Right cardiac atrium (tissue), 5 donors: ENCODE measurements around the gene CLIC3. TPM values are rescaled to one million over a fixed set of nuclear protein-coding genes. Genes with fewer than 3 reads are reported as not detected.
A peak's percentile ranks its signal among the peaks of the same experiment; 100 is the strongest.
"Not testable (repeated sequence)": the region's sequence is repeated elsewhere in the genome, so short reads cannot be mapped to it uniquely, and the experiment has no call there.

ENCODE experiments used
- ATAC-seq, 2 donors: fragments of 200-7000 bp; cut with Tn5 transposase; one replicate each; pipeline versions ENCODE4 v1.8.0 to v1.9.1; 2020; ENCODE audit warnings: moderate library complexity in 2 of 2, mild to moderate bottlenecking in 1 of 2
- DNase-seq, 3 donors: peaks; one replicate each; pipeline ENCODE4 v3.0.0-alpha.2; 2020
- H3K27ac ChIP-seq: one replicate; pipeline ENCODE4 v1.5.1; 2013; ENCODE audit warnings: mild to moderate bottlenecking, low read length, control low read depth, moderate library complexity
- H3K27me3 ChIP-seq: one replicate; pipeline ENCODE4 v1.6.1; 2013; ENCODE audit not compliant: control insufficient read depth, insufficient read depth
- H3K4me1 ChIP-seq: one replicate; pipeline ENCODE4 v1.6.1; 2013; ENCODE audit warnings: low read length; ENCODE audit not compliant: control insufficient read depth, insufficient read depth
- H3K4me3 ChIP-seq: one replicate; pipeline ENCODE4 v1.5.1; 2013; ENCODE audit warnings: low read length, control low read depth
- H3K9me3 ChIP-seq: one replicate; pipeline ENCODE4 v1.6.1; 2013; ENCODE audit warnings: low read length; ENCODE audit not compliant: control insufficient read depth
- WGBS: extraction: QIAGEN DNeasy Blood & Tissue Kit; methylation state at CpG from one replicate; pipeline ENCODE4 v1.1.7; 2013; 5-methylcytosine and 5-hydroxymethylcytosine counted together
- intact Hi-C, 4 donors: fragments of 100-400 bp; cut with DNase I; formaldehyde crosslinking; loops; one replicate each; pipeline versions ENCODE4 v1.11.0 to v1.14.0; 2022 to 2023
- polyA plus RNA-seq: library from polyadenylated mRNA; stranded (reverse); fragments of 200-250 nt; gene quantifications from one replicate; pipeline ENCODE4 v1.2.3, GENCODE V29; 2013
- total RNA-seq, 4 donors: library from RNA; stranded (reverse); fragmentation: NEBNext Ultra II Directional; extraction: Animal tissue kit (Norgen Biotek cat#: 25700); gene quantifications; one replicate each; pipeline ENCODE4 v1.2.1, GENCODE V29; 2021
- donor health status: healthy with polysubstance abuse.
- donor health status: DM: no; HTN: yes; CAD: no.
- donor health status: DM: no; HTN: no; CAD: no.
- donor health status: DM: no; HTN: yes; CAD: no; lungs with severe emphysema.
- donor health status: DM: yes; HTN: yes; CAD: no.

The CLIC3 gene
- total and polyA plus RNA-seq, 5 donors = 2.8 to 6.2 (median 4.9) TPM

DNA sequence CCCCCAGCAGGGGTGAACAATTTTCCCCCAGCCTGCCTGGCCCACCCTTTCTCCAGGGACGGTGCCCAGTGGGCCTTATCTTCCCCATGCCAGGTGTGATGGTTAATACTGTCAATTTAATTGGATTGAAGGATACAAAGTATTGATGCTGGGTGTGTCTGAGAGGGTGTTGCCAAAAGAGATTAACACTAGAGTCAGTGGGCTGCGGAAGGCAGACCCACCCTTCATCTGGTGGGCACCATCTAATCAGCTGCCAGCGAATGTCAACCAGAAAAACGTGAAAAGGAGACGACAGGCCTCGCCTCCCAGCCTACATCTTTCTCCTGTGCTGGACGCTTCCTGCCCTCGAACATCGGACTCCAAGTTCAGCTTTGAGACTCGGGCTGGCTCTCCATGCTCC is 41.1 kb upstream of the CLIC3 start:
- DNase-seq (no peak), ATAC-seq (no peak)
- Histone ChIP-seq H3K27ac (no peak overlapping the region), H3K27me3 (no peaks in the 10 kb centered on the region), H3K4me1 (no peaks in the 10 kb centered on the region), H3K4me3 (no peak overlapping the region), H3K9me3 (no peaks in the 10 kb centered on the region)
- WGBS = 86% methylated on average over 10 of the region's 10 CpGs
- intact Hi-C loops = loop anchor here in 3 of 4 donors (5.0 to 10.0 kb wide), 3 partner anchors 90 to 250 kb away; partner anchors contain the start of genes C8G (in 2 of the 3) and FBXW5 (in 1 of the 3)

DNA sequence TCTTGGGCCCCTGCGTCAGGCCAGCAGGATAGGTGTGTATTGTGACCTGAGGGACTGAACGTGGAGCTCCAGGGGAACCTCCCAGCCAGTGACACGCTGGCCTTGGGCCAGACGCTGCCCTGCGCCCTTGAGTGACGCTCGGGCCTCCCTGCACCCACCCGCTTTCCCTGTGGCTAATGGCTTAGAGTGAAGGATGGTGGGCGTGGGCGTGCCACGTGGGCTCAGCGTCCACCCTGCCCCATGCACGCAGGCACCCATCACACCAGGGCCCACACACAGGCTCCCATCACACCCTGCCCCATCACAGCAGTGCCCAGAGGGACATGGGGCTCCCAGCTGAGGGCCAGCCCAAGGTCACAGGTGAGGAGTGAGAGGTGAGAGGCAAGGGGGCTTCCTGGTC is 40.7 kb upstream of the CLIC3 start:
- WGBS = 74% methylated on average over 13 of the region's 13 CpGs
- intact Hi-C loops = loop anchor here in 3 of 4 donors (5.0 to 10.0 kb wide), 3 partner anchors 90 to 250 kb away; partner anchors contain the start of genes C8G (in 2 of the 3) and FBXW5 (in 1 of the 3)

DNA sequence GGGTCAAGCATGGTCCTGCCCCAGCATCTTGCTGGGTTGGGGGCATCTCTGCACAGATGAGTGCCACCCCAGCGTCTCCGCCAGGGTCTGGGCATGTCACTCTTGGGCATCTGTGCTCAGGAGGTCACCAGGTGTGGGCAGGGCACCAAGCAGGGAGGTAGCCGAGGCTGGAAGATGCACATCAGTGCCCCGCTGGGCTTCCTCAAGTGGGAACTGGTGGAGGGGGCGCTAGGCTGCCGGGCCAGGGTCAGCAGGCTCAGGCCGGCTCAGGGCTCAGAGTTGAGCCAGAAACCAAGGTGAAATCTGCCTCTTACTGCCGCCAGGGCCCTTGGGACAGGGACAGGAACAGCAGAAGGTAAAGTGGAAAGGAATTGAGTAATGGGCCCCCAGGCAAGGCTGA is 39.6 kb upstream of the CLIC3 start:
- 77% methylated on average over 8 of the region's 8 CpGs for WGBS
- intact Hi-C loops = loop anchor here (2.0 to 10.0 kb wide), 4 partner anchors 89 to 249 kb away; partner anchors contain the start of genes C8G (in 2 of the 4) and FBXW5 (in 1 of the 4)
- Histone ChIP-seq H3K27ac (no peak overlapping the region), H3K27me3 (no peaks in the 10 kb centered on the region), H3K9me3 (no peaks in the 10 kb centered on the region), H3K4me3 (no peak overlapping the region), H3K4me1 (no peaks in the 10 kb centered on the region)
- ATAC-seq (peak in 1 of 2 donors; percentile 1), DNase-seq (no peak)

More for the DNA sequence above, 40.7 kb upstream of the CLIC3 start:
- H3K4me3 ChIP-seq = no peak overlapping the region
- no peak for ATAC-seq
- no peaks in the 10 kb centered on the region for H3K27me3 ChIP-seq
- no peaks in the 10 kb centered on the region for H3K4me1 ChIP-seq
- DNase-seq = peak in 1 of 3 donors; percentile 52
- H3K27ac ChIP-seq = no peak overlapping the region
- H3K9me3 ChIP-seq = no peaks in the 10 kb centered on the region

DNA sequence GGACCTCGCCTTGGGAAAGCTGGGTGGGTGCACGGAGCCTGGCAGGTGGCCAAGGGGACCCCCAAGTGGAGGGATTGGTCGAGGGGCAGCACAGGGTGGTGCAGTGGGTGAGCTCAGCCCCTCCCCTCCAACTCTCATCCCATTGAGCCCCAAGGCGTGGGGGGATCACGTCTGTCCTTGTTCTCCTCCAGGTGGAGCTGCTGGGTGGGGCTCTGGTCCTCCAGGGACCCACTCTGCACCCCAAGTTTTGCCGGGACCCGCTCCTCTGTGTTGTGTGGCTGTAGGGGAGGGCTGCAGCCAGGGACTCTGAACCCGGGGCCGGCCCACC is 39.1 kb upstream of the CLIC3 start:
- H3K27ac ChIP-seq = no peak overlapping the region
- peak in 1 of 2 donors; percentile 2 for ATAC-seq
- H3K9me3 ChIP-seq = no peaks in the 10 kb centered on the region
- no peaks in the 10 kb centered on the region for H3K27me3 ChIP-seq
- intact Hi-C loops = loop anchor here (2.0 to 10.0 kb wide), 4 partner anchors 88 to 249 kb away; partner anchors contain the start of genes C8G (in 2 of the 4) and FBXW5 (in 1 of the 4)
- H3K4me3 ChIP-seq = no peak overlapping the region
- no peak for DNase-seq
- 23% methylated on average over 9 of the region's 9 CpGs for WGBS
- H3K4me1 ChIP-seq = no peaks in the 10 kb centered on the region

DNA sequence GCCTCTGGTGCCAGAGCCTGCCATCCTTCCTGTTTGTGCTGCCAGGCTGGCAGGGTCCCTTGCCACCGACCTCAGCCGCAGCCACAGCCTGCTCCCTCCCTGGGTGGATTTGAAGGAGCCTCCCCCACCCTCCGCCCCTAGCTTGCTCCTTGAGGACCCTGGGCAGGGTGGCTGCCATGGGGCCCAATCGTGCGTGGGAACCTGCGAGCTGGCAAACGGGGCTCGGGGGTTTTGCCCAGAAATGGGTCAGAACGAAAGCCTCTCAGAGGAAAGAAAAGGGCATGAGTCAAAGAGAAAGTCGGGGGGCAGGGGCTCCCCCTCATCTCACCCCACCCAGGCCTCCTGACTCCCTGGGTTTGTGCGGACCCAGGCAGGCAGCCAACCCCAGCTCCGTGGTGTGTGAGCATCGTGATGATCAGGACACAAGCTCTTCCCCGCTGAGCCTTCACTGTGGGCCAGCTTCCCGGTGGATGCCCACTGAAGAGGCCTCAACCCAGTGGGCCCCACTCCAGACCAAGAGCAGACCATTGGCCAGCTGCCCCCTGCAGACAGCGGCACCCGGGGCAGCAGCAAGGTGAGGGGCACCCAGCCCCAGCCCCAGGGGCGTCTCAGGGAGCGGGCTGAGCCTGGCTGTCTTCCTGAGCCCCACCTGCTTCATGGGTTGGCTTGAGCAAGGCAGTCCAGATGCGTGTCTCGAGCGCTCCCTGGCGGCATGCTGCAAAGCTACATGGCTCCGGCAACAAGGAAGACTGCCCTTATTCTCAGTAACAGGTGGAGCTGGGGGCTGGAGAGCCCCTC is 38.5 kb upstream of the CLIC3 start:
- DNase-seq (peak; percentile 77 to 93 (median 90)), ATAC-seq (peak; percentile 63 to 76)
- H3K27ac ChIP-seq = no peak overlapping the region
- H3K4me3 ChIP-seq = no peak overlapping the region
- WGBS = 21% methylated on average over 24 of the region's 24 CpGs
- H3K27me3 ChIP-seq = no peaks in the 10 kb centered on the region
- intact Hi-C loops = loop anchor here (2.0 to 10.0 kb wide), 4 partner anchors 88 to 248 kb away; partner anchors contain the start of genes C8G (in 2 of the 4) and FBXW5 (in 1 of the 4)
- H3K4me1 ChIP-seq = no peaks in the 10 kb centered on the region
- no peaks in the 10 kb centered on the region for H3K9me3 ChIP-seq

DNA sequence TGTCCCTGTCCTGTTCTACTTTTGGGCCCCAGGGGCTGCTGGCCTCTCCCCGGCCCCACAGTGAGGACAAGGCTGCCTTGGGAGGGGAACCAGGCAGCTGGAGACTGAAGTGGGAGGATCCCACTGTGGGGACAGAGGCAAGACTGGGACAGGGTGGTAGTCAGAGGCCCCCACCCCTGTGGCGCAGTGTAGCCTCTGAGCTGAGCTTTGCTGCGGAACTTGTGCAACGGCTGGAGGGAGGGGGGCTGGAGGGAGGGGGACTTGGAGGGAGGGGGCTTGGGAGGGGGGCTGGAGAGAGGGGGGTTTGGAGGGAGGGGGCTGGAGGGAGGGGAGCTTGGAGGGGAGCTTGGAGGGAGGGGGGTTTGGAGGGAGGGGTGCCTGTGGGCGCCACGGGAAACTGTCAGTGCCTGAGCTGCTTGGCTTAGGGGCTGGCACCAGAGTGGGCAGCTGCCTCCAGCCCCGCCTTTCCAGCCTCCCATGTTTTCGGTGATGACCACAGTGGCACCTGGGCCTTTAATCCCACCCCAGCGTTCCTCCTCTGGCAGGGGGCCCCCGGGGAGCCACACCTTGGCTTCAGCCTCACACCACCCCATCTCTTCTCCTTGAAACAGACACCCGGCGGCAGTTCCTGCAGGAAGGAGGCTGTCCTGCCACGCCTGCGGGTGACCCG is 37.8 kb upstream of the CLIC3 start:
- DNase-seq = peak in 2 of 3 donors; percentile 79 to 83
- Histone ChIP-seq H3K4me3 (no peak overlapping the region), H3K27ac (no peak overlapping the region), H3K27me3 (no peaks in the 10 kb centered on the region), H3K4me1 (no peaks in the 10 kb centered on the region), H3K9me3 (no peaks in the 10 kb centered on the region)
- WGBS = 42% methylated on average over 15 of the region's 15 CpGs
- intact Hi-C loops = loop anchor here in 3 of 4 donors (2.0 to 10.0 kb wide), 2 partner anchors 89 to 247 kb away; partner anchors contain the start of genes C8G (in 1 of the 3) and FBXW5 (in 1 of the 3)
- ATAC-seq = no peak

DNA sequence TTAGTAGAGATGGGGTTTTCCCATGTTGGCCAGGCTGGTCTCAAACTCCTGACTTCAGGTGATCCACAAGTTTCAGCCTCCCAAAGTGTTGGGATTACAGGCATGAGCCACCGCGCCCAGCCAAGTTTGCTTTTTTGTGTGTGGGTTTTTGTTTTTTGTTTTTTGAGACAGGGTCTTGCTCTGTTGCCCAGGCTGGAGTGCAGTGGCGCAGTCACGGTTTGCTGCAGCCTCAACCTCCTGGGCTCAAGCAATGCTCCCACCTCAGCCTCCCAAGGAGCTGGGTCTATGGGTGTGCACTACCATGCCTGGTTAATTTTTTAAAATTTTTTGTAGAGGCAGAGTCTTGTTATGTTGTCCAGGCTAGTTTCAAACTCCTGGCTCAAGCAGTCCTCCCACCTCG is 37.1 kb upstream of the CLIC3 start:
- not testable (repeated sequence) for H3K27me3 ChIP-seq, H3K9me3 ChIP-seq, DNase-seq, H3K27ac ChIP-seq, H3K4me3 ChIP-seq, ATAC-seq, H3K4me1 ChIP-seq
- 96% methylated on average over 5 of the region's 5 CpGs for WGBS
- intact Hi-C loops = loop anchor here in 1 of 4 donors (10.0 kb wide), 1 partner anchor 89 kb away; the partner anchor contains the start of genes C8G and FBXW5

DNA sequence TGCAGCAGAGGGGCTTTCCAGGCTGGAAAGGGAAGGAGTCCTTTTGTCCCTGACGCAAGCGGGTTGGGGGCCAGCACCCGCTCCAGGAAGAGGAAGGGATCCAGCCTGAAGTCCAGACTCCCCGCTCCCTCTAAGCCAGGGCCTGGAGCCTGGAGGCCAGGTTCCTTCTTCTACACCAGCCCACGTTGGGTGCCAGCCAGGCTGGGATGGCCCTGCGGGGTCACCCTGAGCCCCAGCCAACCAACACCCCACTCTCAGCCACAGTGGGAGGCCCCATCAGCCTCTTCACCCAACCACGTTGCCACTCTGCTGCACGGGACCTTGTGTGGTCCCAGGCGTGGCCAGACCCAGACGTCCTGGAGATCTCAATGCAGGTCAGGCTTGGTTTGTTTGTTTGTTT is 36.5 kb upstream of the CLIC3 start:
- intact Hi-C loops = loop anchor here in 1 of 4 donors (10.0 kb wide), 1 partner anchor 88 kb away; the partner anchor contains the start of genes C8G and FBXW5
- ATAC-seq = peak; percentile 3 to 5
- Histone ChIP-seq H3K27me3 (no peaks in the 10 kb centered on the region), H3K9me3 (no peaks in the 10 kb centered on the region), H3K4me1 (no peaks in the 10 kb centered on the region), H3K27ac (no peak overlapping the region), H3K4me3 (no peak overlapping the region)
- DNase-seq = peak; percentile 65 to 89 (median 88)
- WGBS = 65% methylated on average over 10 of the region's 10 CpGs

DNA sequence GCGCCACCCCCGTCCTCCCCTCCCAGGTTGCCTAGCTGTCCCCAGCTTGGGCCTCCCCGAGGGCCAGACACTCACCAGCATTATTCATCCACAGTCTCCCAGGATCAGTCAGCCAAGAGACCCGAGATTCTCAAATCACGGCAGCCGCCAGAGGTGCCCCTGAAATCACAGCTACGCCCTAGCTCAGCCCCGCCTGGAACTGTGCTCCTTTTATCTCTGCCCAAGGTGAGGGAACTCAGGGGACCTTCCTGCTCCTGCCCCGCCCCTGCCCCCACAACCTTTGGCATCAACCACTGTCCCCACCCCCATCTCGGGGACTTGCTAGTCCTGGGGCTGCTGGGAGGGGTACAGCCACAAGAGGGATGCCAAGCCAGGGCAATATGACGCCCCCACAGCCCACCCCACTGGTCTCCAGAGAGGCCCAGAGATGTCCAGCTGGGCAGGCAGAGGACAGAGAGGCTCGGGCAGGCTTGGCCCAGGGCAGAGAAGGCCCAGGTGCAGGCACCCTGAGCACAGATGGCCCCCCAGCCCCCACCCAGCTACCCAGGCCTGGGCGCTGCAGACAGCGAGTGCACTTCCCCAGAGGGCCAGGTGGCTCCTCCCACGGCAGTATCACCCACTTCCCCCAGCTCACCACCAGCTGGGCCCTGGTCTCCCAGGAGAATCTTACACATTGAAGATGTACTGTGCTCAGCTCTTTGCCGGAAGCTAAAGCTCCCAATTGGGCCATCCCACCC is 35.7 kb upstream of the CLIC3 start, which contains the start of gene FUT7:
FUT7 (minus strand) TSS at position 185 of the 737 bp plus-strand sequence; CDS start at position 88, 97 bp downstream.
- no peaks in the 10 kb centered on the region for H3K9me3 ChIP-seq
- no peaks in the 10 kb centered on the region for H3K4me1 ChIP-seq
- H3K27ac ChIP-seq = no peak within 1 kb of the TSS
- DNase-seq (no peak), ATAC-seq (no peak)
- 59% methylated on average over 16 of the region's 16 CpGs for WGBS
- H3K27me3 ChIP-seq = no peaks in the 10 kb centered on the region
- no peak within 1 kb of the TSS for H3K4me3 ChIP-seq
- intact Hi-C loops = loop anchor here in 1 of 4 donors (10.0 kb wide), 1 partner anchor 87 kb away; the partner anchor contains the start of genes C8G and FBXW5
